Measurements from ENCODE around the gene RBM8A.

DNA sequence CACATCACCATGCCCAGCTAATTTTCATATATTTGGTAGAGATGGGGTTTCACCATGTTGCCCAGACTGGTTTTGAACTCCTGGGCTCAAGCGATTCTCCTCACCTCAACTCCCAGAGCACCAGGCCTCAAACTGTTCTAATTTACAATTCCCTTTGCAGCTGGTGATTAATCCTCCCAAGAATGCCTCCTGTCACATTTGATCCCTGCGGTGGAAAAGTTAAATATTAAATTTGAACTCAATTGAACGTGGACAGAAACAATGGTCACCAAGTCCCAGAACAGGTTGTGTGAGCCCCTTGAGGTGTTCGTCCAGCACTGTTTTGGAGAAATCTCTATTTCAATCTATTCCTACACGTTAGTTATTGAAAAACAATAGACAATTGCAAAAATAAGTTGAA, 39.7 kb downstream of the RBM8A start:
- TF ChIP-seq, protein P1, sequence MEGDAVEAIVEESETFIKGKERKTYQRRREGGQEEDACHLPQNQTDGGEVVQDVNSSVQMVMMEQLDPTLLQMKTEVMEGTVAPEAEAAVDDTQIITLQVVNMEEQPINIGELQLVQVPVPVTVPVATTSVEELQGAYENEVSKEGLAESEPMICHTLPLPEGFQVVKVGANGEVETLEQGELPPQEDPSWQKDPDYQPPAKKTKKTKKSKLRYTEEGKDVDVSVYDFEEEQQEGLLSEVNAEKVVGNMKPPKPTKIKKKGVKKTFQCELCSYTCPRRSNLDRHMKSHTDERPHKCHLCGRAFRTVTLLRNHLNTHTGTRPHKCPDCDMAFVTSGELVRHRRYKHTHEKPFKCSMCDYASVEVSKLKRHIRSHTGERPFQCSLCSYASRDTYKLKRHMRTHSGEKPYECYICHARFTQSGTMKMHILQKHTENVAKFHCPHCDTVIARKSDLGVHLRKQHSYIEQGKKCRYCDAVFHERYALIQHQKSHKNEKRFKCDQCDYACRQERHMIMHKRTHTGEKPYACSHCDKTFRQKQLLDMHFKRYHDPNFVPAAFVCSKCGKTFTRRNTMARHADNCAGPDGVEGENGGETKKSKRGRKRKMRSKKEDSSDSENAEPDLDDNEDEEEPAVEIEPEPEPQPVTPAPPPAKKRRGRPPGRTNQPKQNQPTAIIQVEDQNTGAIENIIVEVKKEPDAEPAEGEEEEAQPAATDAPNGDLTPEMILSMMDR (IDR thresholded peaks at IDR 0.05), result no peak
- no peak for TF ChIP-seq POLR2A (IDR thresholded peaks at IDR 0.05)

Measured in lower leg skin (tissue), 3 donors.